ENCODE data around the gene CHRNB1.
A peak's percentile ranks its signal among the peaks of the same experiment; 100 is the strongest.

CHRNB1 gene

GRCh38 chr17:7410634-7411426 lies 34.0 kb upstream of the CHRNB1 start:
- ChIA-PET CTCF (interaction anchor here (0.6 to 1.2 kb wide), 3 partner anchors 13 to 55 kb away, joined by 3 to 4 read pairs (median 4); no protein-coding TSS in a partner anchor), POLR2A (interaction anchor here (1.0 kb wide), 1 partner anchor 13 kb away, joined by 6 read pairs; no protein-coding TSS in a partner anchor)

More at GRCh38 chr17:7410634-7411426, 34.0 kb upstream of the CHRNB1 start:
- Histone ChIP-seq H3K4me1 (ENCODE audit: control insufficient read depth, insufficient read depth, low read length) (no peaks in the 10 kb centered on the region), H3K4me3 (ENCODE audit: low read depth, low read length) (no peak overlapping the region), H3K27ac (ENCODE audit: extremely low read depth, low read depth, low read length) (no peak overlapping the region), H3K36me3 (ENCODE audit: control insufficient read depth in 2 of 2, insufficient read depth in 1 of 2, low read length in 2 of 2) (peaks cover 3 to 47% of the 10 kb centered on the region in 2 experiments), H3K9me3 (ENCODE audit: control insufficient read depth, insufficient read depth, low read depth, low read length) (no peaks in the 10 kb centered on the region)
- no peak for TF ChIP-seq ZNF433 (tag by site-specific recombination; IDR thresholded peaks at IDR 0.05; ENCODE audit: low read depth)
- TF ChIP-seq ZNF174 (tag by site-specific recombination; IDR thresholded peaks at IDR 0.05): no peak
- TF ChIP-seq EGR2 (tag by site-specific recombination; IDR thresholded peaks at IDR 0.05; ENCODE audit: low read depth): peak; percentile 48
- no peak for TF ChIP-seq ZNF391 (tag by site-specific recombination; IDR thresholded peaks at IDR 0.05; ENCODE audit: borderline replicate concordance, low read depth)
- TF ChIP-seq KLF7 (tag by site-specific recombination; IDR thresholded peaks at IDR 0.05; ENCODE audit: borderline replicate concordance): no peak
- no peak for TF ChIP-seq ZNF146 (tag by site-specific recombination; IDR thresholded peaks at IDR 0.05)
- peak; percentile 91 for TF ChIP-seq PRDM10 (tag by site-specific recombination; IDR thresholded peaks at IDR 0.05)
- no peak for TF ChIP-seq ZNF138 (tag by site-specific recombination; IDR thresholded peaks at IDR 0.05; ENCODE audit: borderline replicate concordance)
- 0 out of 2 replicates have a peak, but pooled peaks have one; percentile 25 for TF ChIP-seq ZFHX2 (tag by site-specific recombination; conservative IDR thresholded peaks at IDR 0.05)
- TF ChIP-seq REST (tag by site-specific recombination; IDR thresholded peaks at IDR 0.05): no peak
- TF ChIP-seq ZNF692 (tag by site-specific recombination; IDR thresholded peaks at IDR 0.05): no peak
- TF ChIP-seq PATZ1 (tag by site-specific recombination; IDR thresholded peaks at IDR 0.05): no peak
- peak; percentile 63; the same call in 1 of the 2 replicates for TF ChIP-seq HIC1 (tag by site-specific recombination; IDR thresholded peaks at IDR 0.05)
- TF ChIP-seq ZBTB26 (tag by site-specific recombination; optimal IDR thresholded peaks at IDR 0.05): peak; percentile 9
